HepG2 (cell line): ENCODE measurements around the gene POU3F1. TPM values are rescaled to one million over a fixed set of nuclear protein-coding genes. Genes with fewer than 3 reads are reported as not detected.
A peak's percentile ranks its signal among the peaks of the same experiment; 100 is the strongest.

Experiments used
- ARHGAP35 ChIP-seq: sonication (generic); formaldehyde crosslinking; IDR thresholded peaks from 2 replicates; pipeline ENCODE4 v1.9.0; 2022; ENCODE audit warnings: mild to moderate bottlenecking, inconsistent platforms, moderate library complexity, missing genetic modification reagents, borderline replicate concordance
- ATF1 ChIP-seq: IDR thresholded peaks from 2 replicates; pipeline ENCODE4 v1.6.1; 2016; ENCODE audit warnings: mild to moderate bottlenecking, control low read depth
- FOXP1 ChIP-seq, 2 experiments: fragments of 450-650 bp in 1 of 2; IDR thresholded peaks; 2 replicates each; pipeline ENCODE4 v1.6.1; 2017 to 2018; ENCODE audit warnings: antibody characterized with exemption in 1 of 2
- NAIF1 ChIP-seq: sonication (generic); formaldehyde crosslinking; IDR thresholded peaks from 2 replicates; pipeline ENCODE4 v1.5.0; 2020; ENCODE audit warnings: mild to moderate bottlenecking, missing genetic modification reagents, borderline replicate concordance
- NFATC3 ChIP-seq: sonication (generic); formaldehyde crosslinking; IDR thresholded peaks from 2 replicates; pipeline ENCODE4 v1.5.1; 2020; ENCODE audit warnings: mild to moderate bottlenecking, missing genetic modification reagents
- NFYC ChIP-seq: IDR thresholded peaks from 2 replicates; pipeline ENCODE4 v1.6.1; 2016; ENCODE audit warnings: missing genetic modification reagents, missing compliant biosample characterization
- PAX8 ChIP-seq: sonication (generic); formaldehyde crosslinking; IDR thresholded peaks from 2 replicates; pipeline ENCODE4 v1.8.0; 2022; ENCODE audit warnings: mild to moderate bottlenecking, missing genetic modification reagents, borderline replicate concordance
- PHF20 ChIP-seq: sonication (generic); formaldehyde crosslinking; IDR thresholded peaks from 2 replicates; pipeline ENCODE4 v1.5.0; 2020; ENCODE audit warnings: mild to moderate bottlenecking, missing genetic modification reagents
- RXRB ChIP-seq: IDR thresholded peaks from 2 replicates; pipeline ENCODE4 v1.6.1; 2016; ENCODE audit warnings: borderline replicate concordance, missing genetic modification reagents, missing compliant biosample characterization
- SRY ChIP-seq: sonication (generic); formaldehyde crosslinking; IDR thresholded peaks from 2 replicates; pipeline ENCODE4 v1.8.0; 2022; ENCODE audit warnings: mild to moderate bottlenecking, missing genetic modification reagents
- SYNCRIP ChIP-seq: fragments of 200-400 bp; formaldehyde crosslinking; IDR thresholded peaks from 2 replicates; pipeline ENCODE4 v1.6.1; 2018; ENCODE audit warnings: mild to moderate bottlenecking, low read depth, low read length; ENCODE audit not compliant: insufficient read depth
- YY1 ChIP-seq: IDR thresholded peaks from 2 replicates; pipeline ENCODE4 v1.6.1; 2011; ENCODE audit warnings: low read length, low read depth, moderate library complexity, mild to moderate bottlenecking; ENCODE audit not compliant: insufficient read depth, insufficient replicate concordance
- ZIK1 ChIP-seq: sonication (generic); formaldehyde crosslinking; IDR thresholded peaks from 2 replicates; pipeline ENCODE4 v1.5.0; 2020; ENCODE audit warnings: mild to moderate bottlenecking, low read depth, missing genetic modification reagents, borderline replicate concordance
- ZKSCAN1 ChIP-seq: fragments of 150-350 bp; IDR thresholded peaks from 2 replicates; pipeline ENCODE4 v1.6.1; 2014; ENCODE audit warnings: low read length
- ZNF337 ChIP-seq: sonication (generic); formaldehyde crosslinking; IDR thresholded peaks from 2 replicates; pipeline ENCODE4 v1.5.1; 2020; ENCODE audit warnings: missing genetic modification reagents, low read depth, mild to moderate bottlenecking, borderline replicate concordance
- ZNF589 ChIP-seq: sonication (generic); formaldehyde crosslinking; conservative IDR thresholded peaks from 2 replicates; pipeline ENCODE4 v1.8.0; 2022; ENCODE audit warnings: mild to moderate bottlenecking, moderate library complexity, missing genetic modification reagents
- ZNF776 ChIP-seq: sonication (generic); formaldehyde crosslinking; IDR thresholded peaks from 2 replicates; pipeline ENCODE4 v1.4.0; 2020; ENCODE audit warnings: mild to moderate bottlenecking, missing genetic modification reagents
- ZSCAN25 ChIP-seq: sonication (generic); formaldehyde crosslinking; IDR thresholded peaks from 2 replicates; pipeline ENCODE4 v1.8.0; 2022; ENCODE audit warnings: mild to moderate bottlenecking, missing genetic modification reagents
- polyA plus RNA-seq, 8 experiments: library from polyadenylated mRNA; depleted of rRNA in 3 of 8; stranded (reverse) in 7 of 8; unstranded in 1 of 8; fragments of >200 nt; fragmentation: Illumina TruSeq in 4 of 8; extraction: Trizol in 4 of 8; gene quantifications; 2 replicates each; pipeline versions ENCODE4 v1.2.1 to v1.2.3, GENCODE V29; 2011 to 2016; ENCODE audit warnings: low read depth in 4 of 8, missing spikeins in 1 of 8, mixed read lengths in 1 of 8; ENCODE audit not compliant: insufficient read depth in 1 of 8
- total RNA-seq, 5 experiments: library from RNA; depleted of rRNA; stranded (reverse); fragments of >200 nt; fragmentation: Illumina TruSeq; extraction: Trizol; gene quantifications; 2 replicates each; pipeline ENCODE4 v1.2.3, GENCODE V29; 2016; ENCODE audit warnings: low read depth in 1 of 5
- TF ChIP-seq, protein P1 (sequence below): sonication (generic); formaldehyde crosslinking; IDR thresholded peaks from 2 replicates; pipeline ENCODE4 v1.4.0; 2020; ENCODE audit warnings: missing genetic modification reagents
- TF ChIP-seq, protein P2 (sequence below): sonication (generic); formaldehyde crosslinking; IDR thresholded peaks from 2 replicates; pipeline ENCODE4 v1.5.1; 2020; ENCODE audit warnings: missing genetic modification reagents, mild to moderate bottlenecking, borderline replicate concordance
- TF ChIP-seq, protein P3 (sequence below): sonication (generic); formaldehyde crosslinking; IDR thresholded peaks from 2 replicates; pipeline ENCODE4 v1.4.0; 2020; ENCODE audit warnings: mild to moderate bottlenecking, missing genetic modification reagents
- TF ChIP-seq, protein P4 (sequence below): sonication (generic); formaldehyde crosslinking; IDR thresholded peaks from 2 replicates; pipeline ENCODE4 v1.4.0; 2020; ENCODE audit warnings: missing genetic modification reagents

Gene POU3F1
- total and polyA plus RNA-seq, 2 of the 13 experiments (the other 11 are each of a cell fraction or from before 2014, with no cell fraction given): not detected

DNA sequence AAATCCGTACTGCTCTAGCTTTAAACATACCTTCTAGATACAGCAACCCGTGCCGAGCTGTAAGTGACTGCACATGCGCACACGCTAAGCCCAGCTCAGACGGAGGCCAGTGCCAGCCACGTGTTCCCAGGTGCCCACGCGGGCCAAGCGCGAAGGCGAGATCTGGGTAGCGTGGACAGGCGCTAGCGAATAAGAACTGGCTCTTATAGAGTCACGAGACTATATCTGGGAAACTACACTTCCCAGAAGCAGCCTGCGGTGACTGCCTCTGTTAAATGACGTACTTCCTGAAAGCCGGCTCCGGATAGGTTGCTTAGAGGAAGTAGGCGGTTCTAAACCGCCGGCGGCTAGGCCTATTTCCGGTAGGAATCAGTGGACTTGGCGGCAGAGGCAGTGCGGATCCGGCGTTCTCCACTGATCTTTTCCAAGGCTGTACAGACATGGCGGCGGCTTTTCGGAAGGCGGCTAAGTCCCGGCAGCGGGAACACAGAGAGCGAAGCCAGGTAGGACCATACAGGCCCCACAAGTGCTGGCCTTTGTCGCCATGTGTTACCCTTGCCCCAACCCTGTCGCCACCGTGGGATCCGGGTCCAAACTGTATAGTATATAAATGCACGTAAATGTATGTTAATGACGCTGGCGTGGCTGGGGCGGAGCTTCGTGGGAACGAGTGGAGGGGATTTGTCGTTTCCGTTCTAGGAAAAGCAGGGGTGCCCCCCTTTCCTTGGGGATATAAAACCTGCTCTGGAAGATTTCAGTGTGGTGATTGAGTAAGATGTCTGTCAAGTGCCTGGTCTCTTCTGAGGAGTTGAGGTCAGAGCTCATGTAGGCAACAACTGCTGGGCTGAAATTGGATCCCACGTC lies 34.0 kb downstream of the POU3F1 start, which contains the start of gene UTP11 (continued):
- no peak; the same call in 1 of the 2 replicates for TF ChIP-seq PAX8 (CRISPR knock-in tag)
- peak; percentile 99 for TF ChIP-seq ZIK1 (CRISPR knock-in tag)
- TF ChIP-seq ZNF589 (CRISPR knock-in tag): peak; percentile 82; the same call in 1 of the 2 replicates
- peak; percentile 94; the same call in 1 of the 2 replicates for TF ChIP-seq ARHGAP35 (CRISPR knock-in tag)
- TF ChIP-seq ZNF337: peak; percentile 91; the same call in 1 of the 2 replicates
- peak; percentile 92 for TF ChIP-seq ZNF776 (CRISPR knock-in tag)
- peak; percentile 88 for TF ChIP-seq YY1
- TF ChIP-seq ZSCAN25 (CRISPR knock-in tag): peak; percentile 76
- TF ChIP-seq, protein P1, sequence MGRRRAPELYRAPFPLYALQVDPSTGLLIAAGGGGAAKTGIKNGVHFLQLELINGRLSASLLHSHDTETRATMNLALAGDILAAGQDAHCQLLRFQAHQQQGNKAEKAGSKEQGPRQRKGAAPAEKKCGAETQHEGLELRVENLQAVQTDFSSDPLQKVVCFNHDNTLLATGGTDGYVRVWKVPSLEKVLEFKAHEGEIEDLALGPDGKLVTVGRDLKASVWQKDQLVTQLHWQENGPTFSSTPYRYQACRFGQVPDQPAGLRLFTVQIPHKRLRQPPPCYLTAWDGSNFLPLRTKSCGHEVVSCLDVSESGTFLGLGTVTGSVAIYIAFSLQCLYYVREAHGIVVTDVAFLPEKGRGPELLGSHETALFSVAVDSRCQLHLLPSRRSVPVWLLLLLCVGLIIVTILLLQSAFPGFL (CRISPR knock-in tag): no peak
- TF ChIP-seq RXRB: peak; percentile 77
- TF ChIP-seq SYNCRIP: no peak
- peak; percentile 83 for TF ChIP-seq PHF20 (CRISPR knock-in tag)
- TF ChIP-seq, protein P2, sequence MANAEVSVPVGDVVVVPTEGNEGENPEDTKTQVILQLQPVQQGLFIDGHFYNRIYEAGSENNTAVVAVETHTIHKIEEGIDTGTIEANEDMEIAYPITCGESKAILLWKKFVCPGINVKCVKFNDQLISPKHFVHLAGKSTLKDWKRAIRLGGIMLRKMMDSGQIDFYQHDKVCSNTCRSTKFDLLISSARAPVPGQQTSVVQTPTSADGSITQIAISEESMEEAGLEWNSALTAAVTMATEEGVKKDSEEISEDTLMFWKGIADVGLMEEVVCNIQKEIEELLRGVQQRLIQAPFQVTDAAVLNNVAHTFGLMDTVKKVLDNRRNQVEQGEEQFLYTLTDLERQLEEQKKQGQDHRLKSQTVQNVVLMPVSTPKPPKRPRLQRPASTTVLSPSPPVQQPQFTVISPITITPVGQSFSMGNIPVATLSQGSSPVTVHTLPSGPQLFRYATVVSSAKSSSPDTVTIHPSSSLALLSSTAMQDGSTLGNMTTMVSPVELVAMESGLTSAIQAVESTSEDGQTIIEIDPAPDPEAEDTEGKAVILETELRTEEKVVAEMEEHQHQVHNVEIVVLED: peak; percentile 88
- TF ChIP-seq NFATC3 (CRISPR knock-in tag): peak; percentile 86; the same call in 1 of the 2 replicates
- TF ChIP-seq, protein P3, sequence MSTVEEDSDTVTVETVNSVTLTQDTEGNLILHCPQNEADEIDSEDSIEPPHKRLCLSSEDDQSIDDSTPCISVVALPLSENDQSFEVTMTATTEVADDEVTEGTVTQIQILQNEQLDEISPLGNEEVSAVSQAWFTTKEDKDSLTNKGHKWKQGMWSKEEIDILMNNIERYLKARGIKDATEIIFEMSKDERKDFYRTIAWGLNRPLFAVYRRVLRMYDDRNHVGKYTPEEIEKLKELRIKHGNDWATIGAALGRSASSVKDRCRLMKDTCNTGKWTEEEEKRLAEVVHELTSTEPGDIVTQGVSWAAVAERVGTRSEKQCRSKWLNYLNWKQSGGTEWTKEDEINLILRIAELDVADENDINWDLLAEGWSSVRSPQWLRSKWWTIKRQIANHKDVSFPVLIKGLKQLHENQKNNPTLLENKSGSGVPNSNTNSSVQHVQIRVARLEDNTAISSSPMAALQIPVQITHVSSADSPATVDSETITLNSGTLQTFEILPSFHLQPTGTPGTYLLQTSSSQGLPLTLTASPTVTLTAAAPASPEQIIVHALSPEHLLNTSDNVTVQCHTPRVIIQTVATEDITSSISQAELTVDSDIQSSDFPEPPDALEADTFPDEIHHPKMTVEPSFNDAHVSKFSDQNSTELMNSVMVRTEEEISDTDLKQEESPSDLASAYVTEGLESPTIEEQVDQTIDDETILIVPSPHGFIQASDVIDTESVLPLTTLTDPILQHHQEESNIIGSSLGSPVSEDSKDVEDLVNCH (CRISPR knock-in tag): peak; percentile 62; the same call in 1 of the 2 replicates
- no peak for TF ChIP-seq ZKSCAN1
- peak; percentile 88; the same call in 1 of the 2 replicates for TF ChIP-seq NAIF1
- peak; percentile 98 for TF ChIP-seq ATF1
- TF ChIP-seq, protein P4, sequence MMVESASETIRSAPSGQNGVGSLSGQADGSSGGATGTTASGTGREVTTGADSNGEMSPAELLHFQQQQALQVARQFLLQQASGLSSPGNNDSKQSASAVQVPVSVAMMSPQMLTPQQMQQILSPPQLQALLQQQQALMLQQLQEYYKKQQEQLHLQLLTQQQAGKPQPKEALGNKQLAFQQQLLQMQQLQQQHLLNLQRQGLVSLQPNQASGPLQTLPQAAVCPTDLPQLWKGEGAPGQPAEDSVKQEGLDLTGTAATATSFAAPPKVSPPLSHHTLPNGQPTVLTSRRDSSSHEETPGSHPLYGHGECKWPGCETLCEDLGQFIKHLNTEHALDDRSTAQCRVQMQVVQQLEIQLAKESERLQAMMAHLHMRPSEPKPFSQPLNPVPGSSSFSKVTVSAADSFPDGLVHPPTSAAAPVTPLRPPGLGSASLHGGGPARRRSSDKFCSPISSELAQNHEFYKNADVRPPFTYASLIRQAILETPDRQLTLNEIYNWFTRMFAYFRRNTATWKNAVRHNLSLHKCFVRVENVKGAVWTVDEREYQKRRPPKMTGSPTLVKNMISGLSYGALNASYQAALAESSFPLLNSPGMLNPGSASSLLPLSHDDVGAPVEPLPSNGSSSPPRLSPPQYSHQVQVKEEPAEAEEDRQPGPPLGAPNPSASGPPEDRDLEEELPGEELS (CRISPR knock-in tag): peak; percentile 58
- peak; percentile 95 for TF ChIP-seq NFYC (CRISPR knock-in tag)
- TF ChIP-seq FOXP1 (IDR thresholded peaks at IDR 0.05): no peak
- no peak for TF ChIP-seq FOXP1 (CRISPR knock-in tag; IDR thresholded peaks at IDR 0.05)
- peak; percentile 97 for TF ChIP-seq SRY (CRISPR knock-in tag)
